CD4-positive, CD25-positive, alpha-beta regulatory T cell (primary cell): ENCODE data around the gene MAGOH. TPM values are rescaled to one million over a fixed set of nuclear protein-coding genes. Genes with fewer than 3 reads are reported as not detected.

ENCODE experiments used
- ATAC-seq, 2 donors: fragments of 150-1000 bp; cut with Tn5 transposase; one replicate each; pipeline ENCODE4 v1.10.0; 2021; ENCODE audit warnings: low read depth in 2 of 2, moderate number of reproducible peaks in 2 of 2, moderate library complexity in 1 of 2
- DNase-seq, 3 donors: peaks; one replicate each; pipeline versions ENCODE4 v3.0.0 to v3.0.0-alpha.2; 2012 to 2022; ENCODE audit warnings: mixed read lengths in 1 of 3
- H3K27ac ChIP-seq: one replicate; pipeline ENCODE4 v1.7.0; 2013; ENCODE audit warnings: mild to moderate bottlenecking, low read length; ENCODE audit not compliant: insufficient read depth, poor library complexity, severe bottlenecking
- H3K27me3 ChIP-seq: one replicate; pipeline ENCODE4 v1.7.0; 2013; ENCODE audit warnings: low read length; ENCODE audit not compliant: control insufficient read depth, insufficient read depth
- H3K36me3 ChIP-seq: one replicate; pipeline ENCODE4 v1.7.0; 2013; ENCODE audit warnings: mild to moderate bottlenecking, low read length, moderate library complexity; ENCODE audit not compliant: control insufficient read depth, insufficient read depth
- H3K4me1 ChIP-seq: 2 replicates; pipeline ENCODE4 v1.7.0; 2013; ENCODE audit warnings: mild to moderate bottlenecking, low read length; ENCODE audit not compliant: insufficient read depth, control insufficient read depth, poor library complexity, severe bottlenecking
- H3K4me3 ChIP-seq: one replicate; pipeline ENCODE4 v1.7.0; 2013; ENCODE audit warnings: low read depth, mild to moderate bottlenecking, low read length, moderate library complexity
- H3K9me3 ChIP-seq, 2 experiments: 1 replicate in 1 of 2; 2 replicates in 1 of 2; pipeline ENCODE4 v1.7.0; 2013; ENCODE audit warnings: low read length in 2 of 2, mild to moderate bottlenecking in 1 of 2, moderate library complexity in 1 of 2; ENCODE audit not compliant: control insufficient read depth in 2 of 2
- H3K27ac Mint-ChIP-seq, 3 donors: one replicate each; pipeline ENCODE4 v1.8.0; 2020 to 2022; ENCODE audit warnings: mild to moderate bottlenecking in 3 of 3, mixed read lengths in 3 of 3, moderate library complexity in 2 of 3
- H3K27me3 Mint-ChIP-seq: one replicate; pipeline ENCODE4 v1.8.0; 2022; ENCODE audit warnings: mild to moderate bottlenecking, mixed read lengths
- H3K36me3 Mint-ChIP-seq: one replicate; pipeline ENCODE4 v1.8.0; 2020; ENCODE audit warnings: mixed read lengths
- H3K4me1 Mint-ChIP-seq, 4 donors: one replicate each; pipeline ENCODE4 v1.8.0; 2020 to 2022; ENCODE audit warnings: mixed read lengths in 4 of 4, mild to moderate bottlenecking in 1 of 4
- H3K4me3 Mint-ChIP-seq, 4 donors: one replicate each; pipeline ENCODE4 v1.8.0; 2020 to 2022; ENCODE audit warnings: mild to moderate bottlenecking in 4 of 4, mixed read lengths in 4 of 4, moderate library complexity in 3 of 4
- H3K9me3 Mint-ChIP-seq, 7 donors: one replicate each; pipeline ENCODE4 v1.8.0; 2020 to 2022; ENCODE audit warnings: mixed read lengths in 7 of 7, mild to moderate bottlenecking in 3 of 7, moderate library complexity in 2 of 7
- polyA plus RNA-seq, 4 donors: library from polyadenylated mRNA; unstranded; fragments of 300-500 nt; fragmentation: Illumina TruSeq; gene quantifications; one replicate each; pipeline ENCODE4 v1.2.3, GENCODE V29; 2021
- total RNA-seq: library from RNA; stranded (reverse); gene quantifications from one replicate; pipeline ENCODE4 v1.2.3, GENCODE V29; 2022

Gene MAGOH
- total and polyA plus RNA-seq, 5 donors from 2014 or later = 58.1 to 102 (median 92.5) TPM

- no peak overlapping the region for H3K27ac Mint-ChIP-seq
- H3K4me3 Mint-ChIP-seq = no peak overlapping the region
- H3K9me3 Mint-ChIP-seq = no peaks in the 10 kb centered on the region
- Histone ChIP-seq H3K27me3 (peaks cover 18% of the 10 kb centered on the region), H3K4me1 (no peaks in the 10 kb centered on the region), H3K36me3 (no peaks in the 10 kb centered on the region), H3K9me3 (no peaks in the 10 kb centered on the region), H3K27ac (no peak overlapping the region), H3K4me3 (no peak overlapping the region)
- ATAC-seq (no peak), DNase-seq (no peak)
- H3K27me3 Mint-ChIP-seq = peaks cover 15% of the 10 kb centered on the region
- no peaks in the 10 kb centered on the region for H3K4me1 Mint-ChIP-seq
- no peaks in the 10 kb centered on the region for H3K36me3 Mint-ChIP-seq
Measured at GRCh38 chr1:53183095-53183990, 55.0 kb downstream of the MAGOH start.

- Histone ChIP-seq H3K27me3 (peaks cover 15% of the 10 kb centered on the region), H3K9me3 (no peaks in the 10 kb centered on the region), H3K27ac (no peak overlapping the region), H3K36me3 (no peaks in the 10 kb centered on the region), H3K4me1 (no peaks in the 10 kb centered on the region), H3K4me3 (no peak overlapping the region)
- Mint-ChIP-seq H3K27ac (no peak overlapping the region), H3K27me3 (peaks cover 15% of the 10 kb centered on the region), H3K36me3 (no peaks in the 10 kb centered on the region), H3K4me1 (no peaks in the 10 kb centered on the region), H3K4me3 (no peak overlapping the region), H3K9me3 (no peaks in the 10 kb centered on the region)
- DNase-seq (no peak), ATAC-seq (no peak)
Measured at GRCh38 chr1:53182716-53183094, 55.6 kb downstream of the MAGOH start.

GRCh38 chr1:53182111-53182593 is 56.2 kb downstream of the MAGOH start:
- H3K9me3 Mint-ChIP-seq = no peaks in the 10 kb centered on the region
- H3K36me3 Mint-ChIP-seq = no peaks in the 10 kb centered on the region
- H3K4me3 ChIP-seq = peak overlapping the region; percentile 26
- H3K27me3 ChIP-seq = peaks cover 10% of the 10 kb centered on the region
- H3K27ac ChIP-seq = no peak overlapping the region
- H3K4me3 Mint-ChIP-seq = no peak overlapping the region
- peak; percentile 70 to 78 for ATAC-seq
- no peak overlapping the region for H3K27ac Mint-ChIP-seq
- H3K4me1 Mint-ChIP-seq = no peaks in the 10 kb centered on the region
- H3K36me3 ChIP-seq = no peaks in the 10 kb centered on the region
- DNase-seq = peak; percentile 59 to 86 (median 72)
- H3K4me1 ChIP-seq = no peaks in the 10 kb centered on the region
- no peaks in the 10 kb centered on the region for H3K9me3 ChIP-seq
- peaks cover 15% of the 10 kb centered on the region for H3K27me3 Mint-ChIP-seq

- Mint-ChIP-seq H3K4me3 (no peak overlapping the region), H3K36me3 (no peaks in the 10 kb centered on the region), H3K9me3 (no peaks in the 10 kb centered on the region), H3K4me1 (no peaks in the 10 kb centered on the region), H3K27ac (no peak overlapping the region), H3K27me3 (peaks cover 10% of the 10 kb centered on the region)
- no peaks in the 10 kb centered on the region for H3K4me1 ChIP-seq
- no peak overlapping the region for H3K27ac ChIP-seq
- no peak overlapping the region for H3K4me3 ChIP-seq
- ATAC-seq (no peak), DNase-seq (no peak)
- no peaks in the 10 kb centered on the region for H3K36me3 ChIP-seq
- peaks cover 5% of the 10 kb centered on the region for H3K27me3 ChIP-seq
- no peaks in the 10 kb centered on the region for H3K9me3 ChIP-seq
Measured at GRCh38 chr1:53180951-53181350, 57.4 kb downstream of the MAGOH start.

GRCh38 chr1:53180226-53180625 is 58.1 kb downstream of the MAGOH start:
- no peaks in the 10 kb centered on the region for H3K4me1 ChIP-seq
- H3K4me3 ChIP-seq = no peak overlapping the region
- Mint-ChIP-seq H3K4me3 (no peak overlapping the region), H3K27ac (no peak overlapping the region), H3K4me1 (no peaks in the 10 kb centered on the region), H3K9me3 (no peaks in the 10 kb centered on the region), H3K36me3 (no peaks in the 10 kb centered on the region), H3K27me3 (peaks cover 15% of the 10 kb centered on the region)
- no peaks in the 10 kb centered on the region for H3K36me3 ChIP-seq
- H3K27me3 ChIP-seq = peaks cover 5% of the 10 kb centered on the region
- DNase-seq (no peak), ATAC-seq (no peak)
- no peak overlapping the region for H3K27ac ChIP-seq
- H3K9me3 ChIP-seq = no peaks in the 10 kb centered on the region

Other genes with a start within 250 kb of the MAGOH start
- not detected for gene PODN, start 176.3 kb downstream of the MAGOH start, total RNA-seq
- not detected for gene PODN, start 176.3 kb downstream of the MAGOH start, polyA plus RNA-seq
- gene SLC1A7, start 95.9 kb downstream of the MAGOH start, total RNA-seq = not detected
- gene SLC1A7, start 95.9 kb downstream of the MAGOH start, polyA plus RNA-seq = not detected
- 11.6 TPM for gene CPT2, start 41.7 kb downstream of the MAGOH start, total RNA-seq
- gene CPT2, start 41.7 kb downstream of the MAGOH start, polyA plus RNA-seq = 10 to 100 TPM; 27.4 to 35.3 (median 33.5) TPM
- 33.5 TPM for gene CZIB, start 17.9 kb downstream of the MAGOH start, total RNA-seq
- 10 to 100 TPM; 59.6 to 68.2 (median 61.4) TPM for gene CZIB, start 17.9 kb downstream of the MAGOH start, polyA plus RNA-seq
- gene LRP8, start 89.6 kb upstream of the MAGOH start, total RNA-seq = 23.7 TPM
- 1 to 10 TPM; 1.0 to 3.3 (median 1.9) TPM for gene LRP8, start 89.6 kb upstream of the MAGOH start, polyA plus RNA-seq
- not detected for gene DMRTB1, start 220.9 kb upstream of the MAGOH start, total RNA-seq
- gene DMRTB1, start 220.9 kb upstream of the MAGOH start, polyA plus RNA-seq = not detected